Vagina (tissue), 2 donors: ENCODE results near the gene SAE1.

Source experiments
- CTCF ChIP-seq, 3 experiments: fragments of 450-650 bp in 2 of 3; fragments of 200-600 bp in 1 of 3; sonication (generic) in 1 of 3; IDR thresholded peaks; one replicate each; pipeline ENCODE4 v1.5.1; 2017 to 2019; ENCODE audit warnings: antibody characterized with exemption in 3 of 3, mild to moderate bottlenecking in 2 of 3, moderate library complexity in 2 of 3
- POLR2A ChIP-seq, 2 donors: fragments of 450-650 bp; IDR thresholded peaks; one replicate each; pipeline ENCODE4 v1.6.1; 2017; ENCODE audit warnings: antibody characterized with exemption in 2 of 2, mild to moderate bottlenecking in 2 of 2, moderate library complexity in 2 of 2
- POLR2AphosphoS5 ChIP-seq, 2 donors: sonication (generic); formaldehyde crosslinking; IDR thresholded peaks; one replicate each; pipeline ENCODE4 v1.9.0; 2017; ENCODE audit warnings: antibody characterized with exemption in 2 of 2, mild to moderate bottlenecking in 2 of 2, low read depth in 1 of 2; ENCODE audit not compliant: insufficient read depth in 1 of 2

- no peak for TF ChIP-seq CTCF (IDR thresholded peaks at IDR 0.05)
- TF ChIP-seq POLR2A (IDR thresholded peaks at IDR 0.05), result no peak
- TF ChIP-seq POLR2AphosphoS5 (IDR thresholded peaks at IDR 0.05; ENCODE audit: insufficient read depth in 1 of 2, low read depth in 1 of 2), result no peak
Observed at GRCh38 chr19:47258434-47258833, 127.8 kb downstream of the SAE1 start.
